ENCODE results near the gene ADRM1. TPM values are rescaled to one million over a fixed set of nuclear protein-coding genes. Genes with fewer than 3 reads are reported as not detected.

ADRM1 gene
- total RNA-seq, 1 donor from 2014 or later: 193 TPM

GRCh38 chr20:62357187-62357667, 54.4 kb downstream of the ADRM1 start:
- no peak overlapping the region for H3K4me3 ChIP-seq (ENCODE audit: low read depth, low read length)
- TF ChIP-seq, protein P1, sequence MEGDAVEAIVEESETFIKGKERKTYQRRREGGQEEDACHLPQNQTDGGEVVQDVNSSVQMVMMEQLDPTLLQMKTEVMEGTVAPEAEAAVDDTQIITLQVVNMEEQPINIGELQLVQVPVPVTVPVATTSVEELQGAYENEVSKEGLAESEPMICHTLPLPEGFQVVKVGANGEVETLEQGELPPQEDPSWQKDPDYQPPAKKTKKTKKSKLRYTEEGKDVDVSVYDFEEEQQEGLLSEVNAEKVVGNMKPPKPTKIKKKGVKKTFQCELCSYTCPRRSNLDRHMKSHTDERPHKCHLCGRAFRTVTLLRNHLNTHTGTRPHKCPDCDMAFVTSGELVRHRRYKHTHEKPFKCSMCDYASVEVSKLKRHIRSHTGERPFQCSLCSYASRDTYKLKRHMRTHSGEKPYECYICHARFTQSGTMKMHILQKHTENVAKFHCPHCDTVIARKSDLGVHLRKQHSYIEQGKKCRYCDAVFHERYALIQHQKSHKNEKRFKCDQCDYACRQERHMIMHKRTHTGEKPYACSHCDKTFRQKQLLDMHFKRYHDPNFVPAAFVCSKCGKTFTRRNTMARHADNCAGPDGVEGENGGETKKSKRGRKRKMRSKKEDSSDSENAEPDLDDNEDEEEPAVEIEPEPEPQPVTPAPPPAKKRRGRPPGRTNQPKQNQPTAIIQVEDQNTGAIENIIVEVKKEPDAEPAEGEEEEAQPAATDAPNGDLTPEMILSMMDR (IDR thresholded peaks at IDR 0.05; ENCODE audit: insufficient read depth, low read length, poor library complexity, severe bottlenecking): no peak
- H3K36me3 ChIP-seq (ENCODE audit: control insufficient read depth, insufficient read depth, low read length): no peaks in the 10 kb centered on the region
- H3K27me3 ChIP-seq (ENCODE audit: control insufficient read depth, insufficient read depth, low read length): no peaks in the 10 kb centered on the region
- DNase-seq (ENCODE audit: low read depth): no peak

GRCh38 chr20:62357681-62358080, 54.9 kb downstream of the ADRM1 start:
- no peak for DNase-seq (ENCODE audit: low read depth)
- Histone ChIP-seq H3K4me3 (ENCODE audit: low read depth, low read length) (no peak overlapping the region), H3K27me3 (ENCODE audit: control insufficient read depth, insufficient read depth, low read length) (no peaks in the 10 kb centered on the region), H3K36me3 (ENCODE audit: control insufficient read depth, insufficient read depth, low read length) (no peaks in the 10 kb centered on the region)
- TF ChIP-seq, protein P1 (IDR thresholded peaks at IDR 0.05; ENCODE audit: insufficient read depth, low read length, poor library complexity, severe bottlenecking): no peak

Other genes with a start within 250 kb of the ADRM1 start
- 5.9 and 24.9 TPM in 2 replicates for gene TAF4, start 237.1 kb upstream of the ADRM1 start, total RNA-seq
- gene LSM14B, start 180.5 kb upstream of the ADRM1 start, total RNA-seq: 23.3 and 34.2 TPM in 2 replicates
- 412 and 420 TPM in 2 replicates for gene PSMA7, start 159.6 kb upstream of the ADRM1 start, total RNA-seq
- gene SS18L1, start 159.2 kb upstream of the ADRM1 start, total RNA-seq: 9.6 and 15.9 TPM in 2 replicates
- gene MTG2, start 120.0 kb upstream of the ADRM1 start, total RNA-seq: 19.5 and 31.9 TPM in 2 replicates
- gene HRH3, start 82.7 kb upstream of the ADRM1 start, total RNA-seq: not detected in 2 replicates
- 26.5 and 30.3 TPM in 2 replicates for gene OSBPL2, start 64.5 kb upstream of the ADRM1 start, total RNA-seq
- gene LAMA5, start 64.3 kb downstream of the ADRM1 start, total RNA-seq: 359 and 455 TPM in 2 replicates
- 3,089 and 5,743 TPM in 2 replicates for gene RPS21, start 84.1 kb downstream of the ADRM1 start, total RNA-seq
- 6.9 and 8.1 TPM in 2 replicates for gene CABLES2, start 104.3 kb downstream of the ADRM1 start, total RNA-seq
- gene RBBP8NL, start 124.5 kb downstream of the ADRM1 start, total RNA-seq: 0.34 TPM in 1 of 2 replicates, not detected in the other
- gene GATA5, start 173.0 kb downstream of the ADRM1 start, total RNA-seq: 0.27 TPM in 1 of 2 replicates, not detected in the other